WERI-Rb-1 (cell line): ENCODE data around the gene BCAM.
"Not testable (repeated sequence)": the region's sequence is repeated elsewhere in the genome, so short reads cannot be mapped to it uniquely, and the experiment has no call there.

Experiments used
- DNase-seq: peaks from one replicate; pipeline ENCODE4 v3.0.0-alpha.2; 2020
- H3K27ac ChIP-seq: fragments of 250-450 bp; sonication (Bioruptor Pico); 2 replicates; pipeline ENCODE4 v1.5.1; 2020; ENCODE audit warnings: mild to moderate bottlenecking, moderate library complexity
- H3K27me3 ChIP-seq: fragments of 250-450 bp; sonication (Bioruptor Pico); 2 replicates; pipeline ENCODE4 v1.5.1; 2021; ENCODE audit warnings: mild to moderate bottlenecking, low read depth, moderate library complexity; ENCODE audit not compliant: insufficient read depth, severe bottlenecking
- H3K36me3 ChIP-seq: fragments of 250-450 bp; sonication (Bioruptor Pico); 2 replicates; pipeline ENCODE4 v1.5.1; 2020; ENCODE audit warnings: mild to moderate bottlenecking, moderate library complexity
- H3K4me3 ChIP-seq: 2 replicates; pipeline ENCODE4 v1.5.1; 2011; ENCODE audit warnings: low read depth, mild to moderate bottlenecking, control low read depth, low read length
- H3K9me3 ChIP-seq: fragments of 250-450 bp; sonication (Bioruptor Pico); 2 replicates; pipeline ENCODE4 v1.5.1; 2021; ENCODE audit warnings: mild to moderate bottlenecking, moderate library complexity; ENCODE audit not compliant: severe bottlenecking
- CTCF ChIP-seq: IDR thresholded peaks from 2 replicates; pipeline ENCODE4 v1.5.1; 2011; ENCODE audit warnings: low read depth, mild to moderate bottlenecking, control low read depth, inconsistent platforms, low read length

BCAM gene

GRCh38 chr19:44856421-44857083 lies 47.6 kb downstream of the BCAM start:
- Histone ChIP-seq H3K9me3 (no peaks in the 10 kb centered on the region), H3K36me3 (peaks cover 23% of the 10 kb centered on the region), H3K27me3 (no peaks in the 10 kb centered on the region), H3K27ac (no peak overlapping the region), H3K4me3 (no peak overlapping the region)
- no peak for DNase-seq
- TF ChIP-seq CTCF = no peak

DNA sequence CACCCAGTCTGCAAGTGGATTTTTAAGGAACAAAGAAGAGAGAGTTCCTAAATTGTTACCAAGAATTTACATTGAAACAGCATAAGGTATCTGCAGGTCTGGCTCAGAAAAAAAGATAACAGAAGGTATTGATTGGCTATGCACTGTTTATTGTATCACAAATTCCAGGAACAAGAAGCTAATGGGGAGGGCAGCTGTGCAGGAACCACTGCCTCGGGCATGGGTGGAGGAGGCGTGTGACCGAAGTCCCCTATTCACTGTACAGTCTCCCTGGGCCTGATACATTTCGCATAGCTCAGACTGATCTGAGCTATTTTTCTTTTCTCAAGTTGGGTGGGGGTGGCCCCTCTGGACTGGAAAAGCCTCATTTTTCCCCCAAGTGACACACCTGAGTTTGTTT lies 48.9 kb downstream of the BCAM start:
- peaks cover 26% of the 10 kb centered on the region for H3K36me3 ChIP-seq
- no peaks in the 10 kb centered on the region for H3K27me3 ChIP-seq
- no peak for TF ChIP-seq CTCF
- no peak overlapping the region for H3K4me3 ChIP-seq
- H3K27ac ChIP-seq = no peak overlapping the region
- H3K9me3 ChIP-seq = no peaks in the 10 kb centered on the region
- DNase-seq = no peak

- not testable (repeated sequence) for H3K27me3 ChIP-seq, H3K4me3 ChIP-seq, DNase-seq, H3K27ac ChIP-seq, H3K9me3 ChIP-seq
- H3K36me3 ChIP-seq = peaks cover 30% of the 10 kb centered on the region
Observed at GRCh38 chr19:44861576-44861975, 52.7 kb downstream of the BCAM start.

GRCh38 chr19:44863990-44864389 lies 55.1 kb downstream of the BCAM start:
- Histone ChIP-seq H3K9me3 (no peaks in the 10 kb centered on the region), H3K27me3 (no peaks in the 10 kb centered on the region), H3K4me3 (no peak overlapping the region), H3K36me3 (peaks cover 48% of the 10 kb centered on the region), H3K27ac (no peak overlapping the region)
- DNase-seq = no peak
- no peak for TF ChIP-seq CTCF

DNA sequence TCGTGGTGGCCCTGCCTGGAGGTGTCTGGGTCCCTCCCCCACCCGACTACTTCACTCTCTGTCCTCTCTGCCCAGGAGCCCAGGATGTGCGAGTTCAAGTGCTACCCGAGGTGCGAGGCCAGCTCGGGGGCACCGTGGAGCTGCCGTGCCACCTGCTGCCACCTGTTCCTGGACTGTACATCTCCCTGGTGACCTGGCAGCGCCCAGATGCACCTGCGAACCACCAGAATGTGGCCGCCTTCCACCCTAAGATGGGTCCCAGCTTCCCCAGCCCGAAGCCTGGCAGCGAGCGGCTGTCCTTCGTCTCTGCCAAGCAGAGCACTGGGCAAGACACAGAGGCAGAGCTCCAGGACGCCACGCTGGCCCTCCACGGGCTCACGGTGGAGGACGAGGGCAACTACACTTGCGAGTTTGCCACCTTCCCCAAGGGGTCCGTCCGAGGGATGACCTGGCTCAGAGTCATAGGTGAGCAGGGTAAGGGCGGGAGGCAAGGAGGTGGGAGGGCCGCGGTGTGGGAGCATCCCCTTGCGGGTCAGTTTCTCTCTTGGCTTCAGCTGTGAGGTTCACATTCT lies 56.4 kb downstream of the BCAM start:
- H3K4me3 ChIP-seq = no peak overlapping the region
- no peak for TF ChIP-seq CTCF
- H3K27ac ChIP-seq = no peak overlapping the region
- H3K9me3 ChIP-seq = no peaks in the 10 kb centered on the region
- no peaks in the 10 kb centered on the region for H3K27me3 ChIP-seq
- H3K36me3 ChIP-seq = peaks cover 45% of the 10 kb centered on the region
- no peak for DNase-seq

GRCh38 chr19:44866664-44867063 lies 57.8 kb downstream of the BCAM start:
- no peak overlapping the region for H3K4me3 ChIP-seq
- DNase-seq = no peak
- no peak for TF ChIP-seq CTCF
- peaks cover 43% of the 10 kb centered on the region for H3K36me3 ChIP-seq
- H3K9me3 ChIP-seq = no peaks in the 10 kb centered on the region
- no peaks in the 10 kb centered on the region for H3K27me3 ChIP-seq
- H3K27ac ChIP-seq = no peak overlapping the region
